ENCODE data around the gene GOLGA2.

DNA sequence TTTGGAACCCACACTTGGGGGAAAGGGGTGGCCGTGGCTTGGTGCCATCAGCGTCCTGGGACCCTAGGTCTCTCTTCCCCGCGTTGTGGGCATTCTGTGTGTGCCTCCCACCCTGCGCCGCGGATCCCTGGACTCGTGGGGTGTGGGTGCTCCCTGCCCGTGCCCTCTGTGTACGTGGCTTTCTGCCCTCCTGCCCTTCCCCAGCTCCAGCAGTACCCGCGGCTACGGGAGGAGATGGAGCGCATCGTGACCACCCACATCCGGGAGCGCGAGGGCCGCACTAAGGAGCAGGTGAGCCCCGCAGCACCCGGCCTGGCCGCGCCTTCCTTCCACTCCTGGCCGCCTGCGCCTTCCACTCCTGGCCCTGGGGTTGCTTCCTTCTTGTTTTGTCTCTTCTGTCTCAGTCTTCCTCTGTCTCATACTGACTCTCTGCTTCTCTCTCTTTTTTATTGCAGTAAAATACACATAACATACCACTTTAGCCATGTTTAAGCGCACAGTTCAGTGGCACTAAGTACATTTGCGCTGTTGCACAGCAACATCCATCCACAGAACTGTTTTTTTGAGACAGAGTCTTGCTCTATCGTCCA lies 41.9 kb downstream of the GOLGA2 start:
- TF ChIP-seq, protein P1, sequence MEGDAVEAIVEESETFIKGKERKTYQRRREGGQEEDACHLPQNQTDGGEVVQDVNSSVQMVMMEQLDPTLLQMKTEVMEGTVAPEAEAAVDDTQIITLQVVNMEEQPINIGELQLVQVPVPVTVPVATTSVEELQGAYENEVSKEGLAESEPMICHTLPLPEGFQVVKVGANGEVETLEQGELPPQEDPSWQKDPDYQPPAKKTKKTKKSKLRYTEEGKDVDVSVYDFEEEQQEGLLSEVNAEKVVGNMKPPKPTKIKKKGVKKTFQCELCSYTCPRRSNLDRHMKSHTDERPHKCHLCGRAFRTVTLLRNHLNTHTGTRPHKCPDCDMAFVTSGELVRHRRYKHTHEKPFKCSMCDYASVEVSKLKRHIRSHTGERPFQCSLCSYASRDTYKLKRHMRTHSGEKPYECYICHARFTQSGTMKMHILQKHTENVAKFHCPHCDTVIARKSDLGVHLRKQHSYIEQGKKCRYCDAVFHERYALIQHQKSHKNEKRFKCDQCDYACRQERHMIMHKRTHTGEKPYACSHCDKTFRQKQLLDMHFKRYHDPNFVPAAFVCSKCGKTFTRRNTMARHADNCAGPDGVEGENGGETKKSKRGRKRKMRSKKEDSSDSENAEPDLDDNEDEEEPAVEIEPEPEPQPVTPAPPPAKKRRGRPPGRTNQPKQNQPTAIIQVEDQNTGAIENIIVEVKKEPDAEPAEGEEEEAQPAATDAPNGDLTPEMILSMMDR (conservative IDR thresholded peaks at IDR 0.05; ENCODE audit: low read depth, low read length), result no peak
- no peak for TF ChIP-seq EZH2 (IDR thresholded peaks at IDR 0.05; ENCODE audit: low read length, unreplicated experiment)

All from PC-3 (cell line).